ENCODE data around the gene EXOC4. TPM values are rescaled to one million over a fixed set of nuclear protein-coding genes. Genes with fewer than 3 reads are reported as not detected.

The EXOC4 gene
- total RNA-seq, 2 donors from 2014 or later: 62.0 to 146 TPM

- Histone ChIP-seq H3K4me3 (no peak overlapping the region), H3K27ac (no peak overlapping the region), H3K36me3 (replicated peaks in 1 of 2; ENCODE audit: insufficient read depth in 1 of 2, low read depth in 2 of 2) (no peaks in the 10 kb centered on the region), H3K4me1 (no peaks in the 10 kb centered on the region), H3K9me3 (no peaks in the 10 kb centered on the region), H3K27me3 (no peaks in the 10 kb centered on the region)
- no peak for TF ChIP-seq POLR2A (IDR thresholded peaks at IDR 0.05)
- TF ChIP-seq, protein P1, sequence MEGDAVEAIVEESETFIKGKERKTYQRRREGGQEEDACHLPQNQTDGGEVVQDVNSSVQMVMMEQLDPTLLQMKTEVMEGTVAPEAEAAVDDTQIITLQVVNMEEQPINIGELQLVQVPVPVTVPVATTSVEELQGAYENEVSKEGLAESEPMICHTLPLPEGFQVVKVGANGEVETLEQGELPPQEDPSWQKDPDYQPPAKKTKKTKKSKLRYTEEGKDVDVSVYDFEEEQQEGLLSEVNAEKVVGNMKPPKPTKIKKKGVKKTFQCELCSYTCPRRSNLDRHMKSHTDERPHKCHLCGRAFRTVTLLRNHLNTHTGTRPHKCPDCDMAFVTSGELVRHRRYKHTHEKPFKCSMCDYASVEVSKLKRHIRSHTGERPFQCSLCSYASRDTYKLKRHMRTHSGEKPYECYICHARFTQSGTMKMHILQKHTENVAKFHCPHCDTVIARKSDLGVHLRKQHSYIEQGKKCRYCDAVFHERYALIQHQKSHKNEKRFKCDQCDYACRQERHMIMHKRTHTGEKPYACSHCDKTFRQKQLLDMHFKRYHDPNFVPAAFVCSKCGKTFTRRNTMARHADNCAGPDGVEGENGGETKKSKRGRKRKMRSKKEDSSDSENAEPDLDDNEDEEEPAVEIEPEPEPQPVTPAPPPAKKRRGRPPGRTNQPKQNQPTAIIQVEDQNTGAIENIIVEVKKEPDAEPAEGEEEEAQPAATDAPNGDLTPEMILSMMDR (IDR thresholded peaks at IDR 0.05): no peak
- DNase-seq (no peak), ATAC-seq (no peak)
- WGBS, 2 donors: 93% methylated on average over 11 of the region's 11 CpGs
- intact Hi-C loops (cut with DNase I): no loop called here
Observed at GRCh38 chr7:133796782-133797745, 544.2 kb downstream of the EXOC4 start.

GRCh38 chr7:133797818-133798520 lies 545.1 kb downstream of the EXOC4 start:
- TF ChIP-seq, protein P1 (IDR thresholded peaks at IDR 0.05): no peak
- TF ChIP-seq POLR2A (IDR thresholded peaks at IDR 0.05): no peak
- no peaks in the 10 kb centered on the region for H3K9me3 ChIP-seq
- no peak overlapping the region for H3K4me3 ChIP-seq
- no peak for DNase-seq
- no peak overlapping the region for H3K27ac ChIP-seq
- intact Hi-C loops (cut with DNase I): no loop called here
- WGBS, 2 donors: 65 to 70% methylated on average over 3 of the region's 3 CpGs
- no peak for ATAC-seq
- no peaks in the 10 kb centered on the region for H3K4me1 ChIP-seq
- H3K36me3 ChIP-seq (replicated peaks in 1 of 2; ENCODE audit: insufficient read depth in 1 of 2, low read depth in 2 of 2): no peaks in the 10 kb centered on the region
- no peaks in the 10 kb centered on the region for H3K27me3 ChIP-seq

DNA sequence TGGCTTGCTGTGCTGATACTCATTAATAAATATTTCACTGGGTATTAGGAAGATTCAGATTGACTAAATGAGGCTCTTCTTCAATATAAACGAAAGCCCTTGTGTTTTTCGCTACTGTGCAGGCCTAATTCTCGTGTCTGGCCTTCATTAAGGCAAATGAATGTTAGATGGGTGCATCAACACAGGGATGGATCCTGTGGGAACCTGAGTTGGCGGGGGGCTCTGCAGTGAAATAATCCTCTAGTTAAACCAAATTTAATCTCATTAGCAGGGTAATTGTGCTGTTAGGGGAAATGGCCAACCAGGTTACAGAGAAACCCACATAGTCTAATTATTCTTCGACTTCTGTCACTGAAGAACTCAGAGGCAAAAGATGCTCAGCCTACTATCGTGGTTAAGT lies 548.5 kb downstream of the EXOC4 start:
- H3K36me3 ChIP-seq (replicated peaks in 1 of 2; ENCODE audit: insufficient read depth in 1 of 2, low read depth in 2 of 2): no peaks in the 10 kb centered on the region
- H3K27ac ChIP-seq: no peak overlapping the region
- DNase-seq: no peak
- H3K4me1 ChIP-seq: no peaks in the 10 kb centered on the region
- ATAC-seq: no peak
- 87 to 89% methylated on average over 6 of the region's 6 CpGs for WGBS, 2 donors
- no peaks in the 10 kb centered on the region for H3K9me3 ChIP-seq
- no peaks in the 10 kb centered on the region for H3K27me3 ChIP-seq
- no peak overlapping the region for H3K4me3 ChIP-seq
- intact Hi-C loops (cut with DNase I): no loop called here
- TF ChIP-seq, protein P1 (IDR thresholded peaks at IDR 0.05): no peak
- TF ChIP-seq POLR2A (IDR thresholded peaks at IDR 0.05): no peak

DNA sequence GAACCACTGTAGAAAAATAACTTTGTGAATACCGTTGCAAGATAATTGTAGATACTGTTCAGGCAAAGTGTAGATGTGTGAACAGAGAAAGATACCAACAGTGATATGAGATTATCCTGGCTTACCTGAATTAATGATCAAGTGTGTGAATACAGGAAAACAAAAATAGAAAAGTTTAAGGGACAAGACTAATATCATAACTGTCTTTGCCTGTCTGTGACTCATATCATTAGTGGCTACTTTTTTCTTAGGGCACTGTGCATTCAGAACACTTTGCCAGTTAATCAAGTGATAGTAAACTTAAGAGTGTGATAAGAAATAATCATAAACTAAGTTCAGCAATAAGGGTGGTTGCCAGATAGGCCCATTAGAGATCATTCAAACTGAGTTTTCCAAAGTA lies 551.2 kb downstream of the EXOC4 start:
- no peaks in the 10 kb centered on the region for H3K4me1 ChIP-seq

More for the DNA sequence above, 551.2 kb downstream of the EXOC4 start:
- Histone ChIP-seq H3K36me3 (replicated peaks in 1 of 2; ENCODE audit: insufficient read depth in 1 of 2, low read depth in 2 of 2) (no peaks in the 10 kb centered on the region), H3K27ac (no peak overlapping the region), H3K4me3 (no peak overlapping the region), H3K9me3 (no peaks in the 10 kb centered on the region), H3K27me3 (no peaks in the 10 kb centered on the region)
- no peak for TF ChIP-seq POLR2A (IDR thresholded peaks at IDR 0.05)
- TF ChIP-seq, protein P1 (IDR thresholded peaks at IDR 0.05): no peak
- intact Hi-C loops (cut with DNase I): no loop called here
- DNase-seq: no peak
- WGBS, 2 donors: 70 to 78% methylated on average over 1 of the region's 1 CpG
- ATAC-seq: no peak
